K562 (cell line): ENCODE data around the gene SCARF2. TPM values are rescaled to one million over a fixed set of nuclear protein-coding genes. Genes with fewer than 3 reads are reported as not detected.
A peak's percentile ranks its signal among the peaks of the same experiment; 100 is the strongest.

Experiments used
- ATAC-seq: fragments of 200-7000 bp; cut with Tn5 transposase; 3 replicates; pipeline ENCODE4 v1.9.1; 2020; ENCODE audit warnings: moderate library complexity
- BruUV-seq: library from RNA; stranded (reverse); fragments of 400-500 nt; replicated peaks from 2 replicates; lab custom pipeline; 2021; lab: Mats Ljungman, UMichigan
- CTCF ChIA-PET: fragments of 300-600 bp; formaldehyde crosslinking; extraction: SDS; loops from one replicate; lab custom pipeline; 2021; ENCODE audit warnings: low intra/inter-chr PET ratio; lab: Yijun Ruan, JAX
- POLR2A ChIA-PET: fragments of 300-600, 350-650 bp; sonication (Branson Sonifier 250); formaldehyde crosslinking; extraction: SDS; loops from one replicate; lab custom pipeline; 2021; ENCODE audit warnings: antibody characterized with exemption, inconsistent platforms; lab: Yijun Ruan, JAX
- DNase-seq, 4 experiments: peaks; one replicate each; pipeline versions ENCODE4 v3.0.0 to v3.0.0-alpha.2; 2011 to 2018; ENCODE audit warnings: low spot score in 3 of 4, mixed read lengths in 3 of 4; ENCODE audit errors: extremely low read depth in 1 of 4
- FAIRE-seq: peaks from 2 replicates; lab custom pipeline; 2011; peaks lifted over from hg19 to GRCh38; lab: Jason Lieb, UNC
- H2AFZ ChIP-seq: 2 replicates; pipeline ENCODE4 v1.6.0; 2011; ENCODE audit warnings: low read depth, low read length, control low read depth, inconsistent platforms
- H3K27ac ChIP-seq: fragments of 200-600 bp; 3 replicates; pipeline ENCODE4 v1.8.0; 2011; ENCODE audit warnings: low read depth, mild to moderate bottlenecking, control low read depth, inconsistent platforms, low read length, moderate library complexity, mixed read lengths; ENCODE audit errors: extremely low read depth
- H3K27me3 ChIP-seq, 2 experiments: fragments of 300-600 bp in 1 of 2; 2 replicates in 1 of 2; 3 replicates in 1 of 2; pipeline versions ENCODE4 v1.6.0 to v1.8.0; 2011; ENCODE audit warnings: inconsistent platforms in 2 of 2, low read length in 2 of 2, mild to moderate bottlenecking in 1 of 2, mixed read lengths in 1 of 2, moderate library complexity in 1 of 2; ENCODE audit not compliant: control insufficient read depth in 2 of 2, insufficient read depth in 2 of 2
- H3K36me3 ChIP-seq: fragments of 300-600 bp; 3 replicates; pipeline ENCODE4 v1.8.0; 2011; ENCODE audit warnings: mild to moderate bottlenecking, low read length, inconsistent platforms; ENCODE audit not compliant: control insufficient read depth, insufficient read depth
- H3K4me1 ChIP-seq, 2 experiments: fragments of 200-600 bp in 1 of 2; replicated peaks in 1 of 2; 2 replicates in 1 of 2; 3 replicates in 1 of 2; pipeline versions ENCODE4 v1.5.1 to v1.8.0; 2011; ENCODE audit warnings: inconsistent platforms in 2 of 2, low read length in 2 of 2, mild to moderate bottlenecking in 1 of 2, mixed read lengths in 1 of 2, moderate library complexity in 1 of 2; ENCODE audit not compliant: control insufficient read depth in 2 of 2, insufficient read depth in 2 of 2
- H3K4me2 ChIP-seq: 2 replicates; pipeline ENCODE4 v1.6.1; 2011; ENCODE audit warnings: low read length, control low read depth, inconsistent platforms, mixed read lengths; ENCODE audit not compliant: insufficient read depth
- H3K4me3 ChIP-seq: fragments of 200-600 bp; sonication (generic), shearing (Covaris generic); 2 replicates; pipeline ENCODE4 v1.5.1; 2016; ENCODE audit warnings: control low read depth, inconsistent platforms
- H3K79me2 ChIP-seq: fragments of 200-600 bp; 3 replicates; pipeline ENCODE4 v1.8.0; 2011; ENCODE audit warnings: low read length, inconsistent platforms; ENCODE audit not compliant: control insufficient read depth, insufficient read depth
- H3K9ac ChIP-seq, 2 experiments: 2 replicates each; pipeline versions ENCODE4 v1.6.0 to v1.6.1; 2011; ENCODE audit warnings: low read depth in 2 of 2, low read length in 2 of 2, control low read depth in 1 of 2, inconsistent platforms in 1 of 2, mild to moderate bottlenecking in 1 of 2, mixed read lengths in 1 of 2; ENCODE audit not compliant: insufficient read depth in 1 of 2
- H3K9me1 ChIP-seq: one replicate; pipeline ENCODE4 v1.6.0; 2011; ENCODE audit warnings: inconsistent platforms, mild to moderate bottlenecking, low read length, moderate library complexity; ENCODE audit not compliant: control insufficient read depth, insufficient read depth
- H3K9me3 ChIP-seq: replicated peaks from 2 replicates; pipeline ENCODE4 v1.5.1; 2011; ENCODE audit warnings: low read depth, low read length, inconsistent platforms; ENCODE audit not compliant: control insufficient read depth, insufficient read depth
- H4K20me1 ChIP-seq: replicated peaks from 2 replicates; pipeline ENCODE4 v1.6.1; 2011; ENCODE audit warnings: low read length, inconsistent platforms, mixed read lengths; ENCODE audit not compliant: control insufficient read depth, insufficient read depth
- C11orf30 ChIP-seq: fragments of 450-650 bp; IDR thresholded peaks from 2 replicates; pipeline ENCODE4 v1.6.1; 2016; ENCODE audit warnings: low read depth, mild to moderate bottlenecking
- FUS ChIP-seq: fragments of 200-400 bp; formaldehyde crosslinking; optimal IDR thresholded peaks from 2 replicates; pipeline ENCODE3; 2017; ENCODE audit warnings: low read depth, low read length
- GATAD2A ChIP-seq: fragments of 450-650 bp; IDR thresholded peaks from 2 replicates; pipeline ENCODE4 v1.6.1; 2017
- HDAC2 ChIP-seq: fragments of 450-650 bp; IDR thresholded peaks from 2 replicates; pipeline ENCODE4 v1.6.1; 2016; ENCODE audit warnings: mild to moderate bottlenecking
- HIVEP1 ChIP-seq: fragments of 250-450 bp; sonication (Bioruptor Pico); IDR thresholded peaks from 2 replicates; pipeline ENCODE4 v1.4.0; 2020; ENCODE audit warnings: mild to moderate bottlenecking
- RNF2 ChIP-seq: sonication (generic); IDR thresholded peaks from 2 replicates; pipeline ENCODE4 v1.6.1; 2016
- RUNX1 ChIP-seq: sonication (generic); IDR thresholded peaks from 2 replicates; pipeline ENCODE4 v1.6.1; 2016; ENCODE audit warnings: antibody characterized with exemption, low read depth
- SMARCA5 ChIP-seq: fragments of 450-650 bp; IDR thresholded peaks from 2 replicates; pipeline ENCODE4 v1.6.1; 2016
- TGIF2 ChIP-seq: sonication (generic); formaldehyde crosslinking; IDR thresholded peaks from 2 replicates; pipeline ENCODE4 v1.8.1; 2022; ENCODE audit warnings: mild to moderate bottlenecking, missing genetic modification reagents, moderate library complexity
- ZNF3 ChIP-seq: fragments of 250-450 bp; sonication (Bioruptor Pico); IDR thresholded peaks from 2 replicates; pipeline ENCODE4 v1.5.0; 2021; ENCODE audit warnings: mild to moderate bottlenecking, moderate library complexity
- ZNF764 ChIP-seq: fragments of 250-450 bp; sonication (Bioruptor Pico); IDR thresholded peaks from 2 replicates; pipeline ENCODE4 v1.4.0; 2020; ENCODE audit warnings: low read depth, mild to moderate bottlenecking, moderate library complexity
- ZNF830 ChIP-seq: fragments of 250-450 bp; sonication (Bioruptor Pico); IDR thresholded peaks from 2 replicates; pipeline ENCODE4 v1.5.0; 2021; ENCODE audit warnings: mild to moderate bottlenecking
- WGBS: fragments of 100-300 bp; shearing (Covaris generic); methylation state at CpG from one replicate; pipeline ENCODE4 v1.1.6; 2016; ENCODE audit warnings: low coverage, mixed read lengths; ENCODE audit not compliant: insufficient coverage; ENCODE audit errors: missing lambda C conversion rate; 5-methylcytosine and 5-hydroxymethylcytosine counted together
- in situ Hi-C: fragments of 300-500 bp; cut with MboI; formaldehyde crosslinking; loops from 4 replicates; pipeline ENCODE4 v1.15.0; 2018; ENCODE audit warnings: inconsistent platforms, mixed read lengths
- intact Hi-C: fragments of 100-400 bp; cut with micrococcal nuclease; formaldehyde crosslinking; loops from 2 replicates; pipeline ENCODE4 v1.14.2; 2022
- polyA plus RNA-seq, 8 experiments: library from polyadenylated mRNA; depleted of rRNA in 4 of 8; stranded (reverse) in 5 of 8; unstranded in 3 of 8; fragments of >200 nt; fragmentation: Nextera tagmentation in 2 of 8; fragmentation: Illumina TruSeq in 1 of 8; extraction: Ambion mirVana in 2 of 8; extraction: Trizol in 1 of 8; gene quantifications; 2 replicates each; pipeline versions ENCODE4 v1.2.1 to v1.2.3, GENCODE V29; 2011 to 2014; ENCODE audit warnings: inconsistent platforms in 1 of 8, missing spikeins in 1 of 8
- total RNA-seq, 7 experiments: library from RNA; depleted of rRNA in 6 of 7; stranded (reverse); fragments of >200 nt in 6 of 7; fragmentation: Illumina TruSeq in 2 of 7; extraction: Trizol in 2 of 7; gene quantifications; 2 replicates each; pipeline versions ENCODE4 v1.2.1 to v1.2.3, GENCODE V29; 2011 to 2021; ENCODE audit warnings: low replicate concordance in 1 of 7
- TF ChIP-seq, protein P1 (sequence below): fragments of 250-450 bp; sonication (Bioruptor Pico); IDR thresholded peaks from 2 replicates; pipeline ENCODE4 v1.8.0; 2021; ENCODE audit warnings: moderate library complexity, mild to moderate bottlenecking, inconsistent platforms
- TF ChIP-seq, protein P2 (sequence below): IDR thresholded peaks from 2 replicates; pipeline ENCODE4 v1.6.1; 2016; ENCODE audit warnings: missing genetic modification characterization, missing compliant biosample characterization
- TF ChIP-seq, protein P3 (sequence below): IDR thresholded peaks from 2 replicates; pipeline ENCODE4 v1.6.1; 2014; ENCODE audit warnings: antibody characterized with exemption
- TF ChIP-seq, protein P4 (sequence below): fragments of 450-650 bp; conservative IDR thresholded peaks from 2 replicates; pipeline ENCODE4 v1.6.1; 2016; ENCODE audit warnings: missing genetic modification characterization, low read depth, mild to moderate bottlenecking, control low read depth, missing compliant biosample characterization

Gene SCARF2
- total and polyA plus RNA-seq, 9 of the 15 experiments (the other 6 are each of a cell fraction or from before 2014, with no cell fraction given): 0.06 to 0.32 (median 0.21) TPM; not detected in 5

DNA sequence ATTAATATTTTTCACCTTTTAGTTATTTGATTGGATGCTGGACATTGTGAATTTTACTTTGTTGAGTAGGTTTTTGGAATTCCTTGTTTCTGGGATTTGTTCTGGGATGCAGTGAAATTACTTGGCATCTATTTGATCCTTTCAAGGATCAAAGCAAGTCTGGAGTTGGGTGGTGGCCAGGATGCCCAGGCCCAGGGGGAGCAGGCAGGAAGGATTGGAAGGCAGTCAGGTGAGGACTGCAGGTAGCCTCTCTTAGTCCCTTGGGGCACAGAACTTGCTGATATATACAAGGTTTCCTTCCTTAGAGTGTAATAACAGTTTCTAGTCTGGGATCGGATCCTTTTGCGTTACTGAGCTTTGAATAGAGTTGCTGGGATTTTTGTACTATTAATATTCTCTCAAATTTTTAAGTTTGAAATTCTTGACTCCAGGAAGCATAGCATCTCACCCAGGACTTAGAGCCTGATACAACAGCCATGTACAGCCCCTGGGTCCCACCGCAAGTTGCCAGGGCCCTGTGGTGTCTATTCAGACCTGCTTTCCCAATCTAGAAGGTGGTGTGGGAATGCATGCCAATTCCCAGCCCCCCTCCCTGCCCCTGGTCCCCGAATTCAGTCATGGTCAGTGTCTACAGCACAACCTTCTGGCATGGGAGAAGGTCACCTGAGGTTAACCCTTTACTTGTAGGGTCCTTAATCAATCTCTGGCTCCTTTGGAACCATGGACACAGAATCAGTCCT, 37.6 kb downstream of the SCARF2 start:
- H3K4me3 ChIP-seq: no peak overlapping the region
- no TSS peak for BruUV-seq
- no peaks in the 10 kb centered on the region for H3K9me3 ChIP-seq
- no peak overlapping the region for H3K27ac ChIP-seq
- POLR2A ChIA-PET: interaction anchor here (0.6 to 2.1 kb wide), 5 partner anchors 8 to 1432 kb away, joined by 3 to 10 read pairs (median 4); no protein-coding TSS in a partner anchor
- H3K79me2 ChIP-seq: peaks cover 7% of the 10 kb centered on the region
- ATAC-seq (no peak), FAIRE-seq (no peak), DNase-seq (peak in 3 of 4 experiments; percentile 37 to 52 (median 40))
- 74% methylated on average over 4 of the region's 4 CpGs for WGBS
- peaks cover 45% of the 10 kb centered on the region; the same call in 2 of the 3 replicates for H3K36me3 ChIP-seq
- H3K9me1 ChIP-seq: peaks cover 7% of the 10 kb centered on the region
- 0 out of 4 replicates have a peak overlapping the region, but pooled peaks of 1 of the 2 experiments have one; percentile 0 for H3K9ac ChIP-seq
- no peaks in the 10 kb centered on the region for H3K27me3 ChIP-seq
- H3K4me1 ChIP-seq: peaks cover 3 to 8% of the 10 kb centered on the region in 2 experiments; a peak in 4 of 5 replicates
- in situ Hi-C loops: loop anchor here (10.0 to 25.0 kb wide), 3 partner anchors 55 to 1863 kb away; partner anchors contain the start of gene TMEM191B
- H4K20me1 ChIP-seq: 0 out of 2 replicates have a peak, but pooled peaks cover 6% of the 10 kb centered on the region
- no peak overlapping the region for H2AFZ ChIP-seq
- H3K4me2 ChIP-seq: no peak overlapping the region
- CTCF ChIA-PET: no interaction called here
- intact Hi-C loops: no loop called here
- TF ChIP-seq HIVEP1 (0 out of 2 replicates have a peak, but pooled peaks have one; percentile 30), ZNF830 (CRISPR knock-in tag) (no peak), ZNF764 (no peak), ZNF3 (no peak), FUS (no peak), HDAC2 (no peak), RUNX1 (no peak), RNF2 (no peak), C11orf30 (no peak), GATAD2A (no peak), SMARCA5 (no peak), TGIF2 (CRISPR knock-in tag) (no peak)
- TF ChIP-seq, protein P1, sequence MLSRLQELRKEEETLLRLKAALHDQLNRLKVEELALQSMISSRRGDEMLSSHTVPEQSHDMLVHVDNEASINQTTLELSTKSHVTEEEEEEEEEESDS (CRISPR knock-in tag): 0 out of 2 replicates have a peak, but pooled peaks have one; percentile 27
- TF ChIP-seq, protein P2, sequence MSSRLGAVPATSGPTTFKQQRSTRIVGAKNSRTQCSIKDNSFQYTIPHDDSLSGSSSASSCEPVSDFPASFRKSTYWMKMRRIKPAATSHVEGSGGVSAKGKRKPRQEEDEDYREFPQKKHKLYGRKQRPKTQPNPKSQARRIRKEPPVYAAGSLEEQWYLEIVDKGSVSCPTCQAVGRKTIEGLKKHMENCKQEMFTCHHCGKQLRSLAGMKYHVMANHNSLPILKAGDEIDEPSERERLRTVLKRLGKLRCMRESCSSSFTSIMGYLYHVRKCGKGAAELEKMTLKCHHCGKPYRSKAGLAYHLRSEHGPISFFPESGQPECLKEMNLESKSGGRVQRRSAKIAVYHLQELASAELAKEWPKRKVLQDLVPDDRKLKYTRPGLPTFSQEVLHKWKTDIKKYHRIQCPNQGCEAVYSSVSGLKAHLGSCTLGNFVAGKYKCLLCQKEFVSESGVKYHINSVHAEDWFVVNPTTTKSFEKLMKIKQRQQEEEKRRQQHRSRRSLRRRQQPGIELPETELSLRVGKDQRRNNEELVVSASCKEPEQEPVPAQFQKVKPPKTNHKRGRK (tag): 0 out of 2 replicates have a peak, but pooled peaks have one; percentile 13
- TF ChIP-seq, protein P3, sequence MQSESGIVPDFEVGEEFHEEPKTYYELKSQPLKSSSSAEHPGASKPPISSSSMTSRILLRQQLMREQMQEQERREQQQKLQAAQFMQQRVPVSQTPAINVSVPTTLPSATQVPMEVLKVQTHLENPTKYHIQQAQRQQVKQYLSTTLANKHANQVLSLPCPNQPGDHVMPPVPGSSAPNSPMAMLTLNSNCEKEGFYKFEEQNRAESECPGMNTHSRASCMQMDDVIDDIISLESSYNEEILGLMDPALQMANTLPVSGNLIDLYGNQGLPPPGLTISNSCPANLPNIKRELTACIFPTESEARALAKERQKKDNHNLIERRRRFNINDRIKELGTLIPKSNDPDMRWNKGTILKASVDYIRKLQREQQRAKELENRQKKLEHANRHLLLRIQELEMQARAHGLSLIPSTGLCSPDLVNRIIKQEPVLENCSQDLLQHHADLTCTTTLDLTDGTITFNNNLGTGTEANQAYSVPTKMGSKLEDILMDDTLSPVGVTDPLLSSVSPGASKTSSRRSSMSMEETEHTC: no peak
- TF ChIP-seq, protein P4, sequence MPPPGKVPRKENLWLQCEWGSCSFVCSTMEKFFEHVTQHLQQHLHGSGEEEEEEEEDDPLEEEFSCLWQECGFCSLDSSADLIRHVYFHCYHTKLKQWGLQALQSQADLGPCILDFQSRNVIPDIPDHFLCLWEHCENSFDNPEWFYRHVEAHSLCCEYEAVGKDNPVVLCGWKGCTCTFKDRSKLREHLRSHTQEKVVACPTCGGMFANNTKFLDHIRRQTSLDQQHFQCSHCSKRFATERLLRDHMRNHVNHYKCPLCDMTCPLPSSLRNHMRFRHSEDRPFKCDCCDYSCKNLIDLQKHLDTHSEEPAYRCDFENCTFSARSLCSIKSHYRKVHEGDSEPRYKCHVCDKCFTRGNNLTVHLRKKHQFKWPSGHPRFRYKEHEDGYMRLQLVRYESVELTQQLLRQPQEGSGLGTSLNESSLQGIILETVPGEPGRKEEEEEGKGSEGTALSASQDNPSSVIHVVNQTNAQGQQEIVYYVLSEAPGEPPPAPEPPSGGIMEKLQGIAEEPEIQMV (tag): no peak
